Hematopoietic multipotent progenitor cell treated with erythropoietin and hydrocortisone succinate and interleukin-3 and kit ligand, for 8 days (in vitro differentiated cells): ENCODE data around the gene DDX23.
"Not testable (repeated sequence)": the region's sequence is repeated elsewhere in the genome, so short reads cannot be mapped to it uniquely, and the experiment has no call there.

Experiments
- DNase-seq: peaks from one replicate; pipeline ENCODE4 v3.0.0-alpha.2; 2015

DDX23 gene

DNA sequence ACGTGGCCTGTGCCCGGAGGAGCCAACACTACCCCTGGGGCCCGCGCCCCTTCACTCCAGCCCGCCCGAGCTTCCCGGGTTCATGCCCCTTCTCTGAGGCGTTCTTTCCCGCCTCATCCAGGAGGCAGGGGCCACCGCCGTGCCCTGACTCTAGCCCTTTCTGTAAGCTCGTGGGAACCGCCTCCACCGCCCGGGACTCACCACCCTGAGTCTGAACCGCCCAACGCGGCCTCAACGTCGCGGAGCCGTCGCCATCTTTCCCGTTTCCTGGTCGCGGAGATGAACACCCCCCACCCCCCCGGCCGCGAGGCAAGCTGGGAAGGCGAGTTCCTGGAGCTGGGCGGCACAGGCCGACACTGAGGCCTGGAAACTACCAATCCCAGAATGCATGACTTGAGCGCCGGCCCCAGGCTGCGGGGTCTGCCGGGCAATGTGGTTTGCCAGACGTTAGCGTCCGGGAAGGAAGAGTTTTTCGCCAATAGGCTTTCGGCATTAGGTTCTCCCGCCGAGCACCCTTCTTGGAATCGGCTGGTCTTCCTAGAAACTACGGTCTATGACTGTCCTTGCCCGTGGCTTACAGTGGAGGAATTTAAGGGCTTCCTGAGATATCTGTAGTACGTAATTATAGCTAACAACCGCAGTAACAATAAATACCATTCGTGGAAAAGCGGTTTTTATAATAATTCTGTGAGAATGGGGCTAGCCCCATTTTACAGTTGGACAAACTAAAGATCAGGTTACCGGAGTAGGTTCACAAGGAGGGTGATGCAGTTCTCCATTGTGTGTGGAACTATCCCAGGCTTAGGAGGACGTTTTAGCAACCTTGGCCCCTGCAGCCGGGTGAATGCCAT lies at the start of gene DDX23:
DDX23 (minus strand) TSS at position 281 of the 851 bp plus-strand sequence. CDS start 6,381 bp downstream, outside the sequence.
- DNase-seq, result peak; percentile 99

DNA sequence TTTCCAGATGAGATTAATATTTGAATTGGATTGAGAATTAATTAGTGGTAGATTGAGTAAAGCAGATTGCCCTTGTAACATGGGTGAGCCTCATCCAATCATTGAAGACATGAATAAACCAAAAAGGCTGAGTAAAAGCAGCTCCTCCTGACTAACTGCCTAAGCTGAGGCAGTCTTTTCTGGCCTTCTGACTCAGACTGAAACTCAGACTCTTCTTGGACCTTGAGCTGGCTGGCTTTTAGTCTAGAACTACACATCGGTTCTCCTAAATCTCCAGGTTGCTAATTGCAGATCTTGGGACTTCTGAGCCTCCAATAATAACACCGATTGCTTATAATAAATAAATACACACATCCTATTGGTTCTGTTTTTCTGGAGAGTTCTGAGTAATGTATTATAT lies 49.3 kb upstream of the DDX23 start:
- no peak for DNase-seq

DNA sequence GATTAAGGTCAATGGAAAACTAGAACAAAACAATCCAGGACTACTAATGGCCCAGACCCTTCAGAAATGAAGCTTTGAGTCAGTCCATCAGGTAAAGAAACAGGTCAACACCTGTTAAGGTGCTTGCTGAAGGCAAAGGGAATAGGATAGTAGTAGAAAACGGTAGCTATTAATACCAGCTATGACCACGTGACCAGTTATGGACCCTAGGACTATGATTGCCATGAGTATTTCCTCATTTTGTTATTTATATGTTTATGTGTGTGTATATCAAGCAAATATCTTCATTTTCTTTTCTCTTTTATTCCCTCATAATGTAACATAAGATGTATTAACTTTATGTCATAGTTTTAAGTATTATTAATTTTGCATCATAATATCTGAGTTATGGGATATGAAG lies 47.7 kb upstream of the DDX23 start:
- no peak for DNase-seq

- no peak for DNase-seq
Observed at GRCh38 chr12:48894271-48894670, 42.3 kb upstream of the DDX23 start.

- DNase-seq, result peak; percentile 68
Observed at GRCh38 chr12:48890657-48891418, 38.9 kb upstream of the DDX23 start.

DNA sequence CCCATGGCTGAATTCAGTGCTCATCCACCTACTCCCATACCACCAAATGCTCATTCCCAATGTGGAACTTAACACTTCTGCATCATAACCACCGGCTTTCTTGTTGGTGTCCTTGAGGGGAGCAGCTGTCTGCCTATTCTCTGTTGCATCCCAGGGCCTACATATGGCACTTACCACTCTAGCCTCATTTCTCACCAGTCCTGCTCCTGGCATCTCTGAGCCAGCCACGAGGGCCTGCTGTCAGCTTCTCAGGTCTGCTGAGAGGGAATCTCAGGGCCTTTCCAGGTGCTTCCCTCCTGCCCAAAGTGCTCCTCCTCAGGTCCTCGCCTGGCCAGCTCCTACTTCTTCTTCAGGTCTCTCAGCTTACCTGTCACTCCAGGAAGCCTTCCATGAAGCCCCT lies 37.7 kb upstream of the DDX23 start:
- DNase-seq, result no peak

- DNase-seq, result no peak
Observed at GRCh38 chr12:48883305-48884161, 31.6 kb upstream of the DDX23 start.

GRCh38 chr12:48882972-48883304 lies 31.0 kb upstream of the DDX23 start:
- no peak for DNase-seq

GRCh38 chr12:48882315-48882687 lies 30.3 kb upstream of the DDX23 start:
- DNase-seq, result no peak

DNA sequence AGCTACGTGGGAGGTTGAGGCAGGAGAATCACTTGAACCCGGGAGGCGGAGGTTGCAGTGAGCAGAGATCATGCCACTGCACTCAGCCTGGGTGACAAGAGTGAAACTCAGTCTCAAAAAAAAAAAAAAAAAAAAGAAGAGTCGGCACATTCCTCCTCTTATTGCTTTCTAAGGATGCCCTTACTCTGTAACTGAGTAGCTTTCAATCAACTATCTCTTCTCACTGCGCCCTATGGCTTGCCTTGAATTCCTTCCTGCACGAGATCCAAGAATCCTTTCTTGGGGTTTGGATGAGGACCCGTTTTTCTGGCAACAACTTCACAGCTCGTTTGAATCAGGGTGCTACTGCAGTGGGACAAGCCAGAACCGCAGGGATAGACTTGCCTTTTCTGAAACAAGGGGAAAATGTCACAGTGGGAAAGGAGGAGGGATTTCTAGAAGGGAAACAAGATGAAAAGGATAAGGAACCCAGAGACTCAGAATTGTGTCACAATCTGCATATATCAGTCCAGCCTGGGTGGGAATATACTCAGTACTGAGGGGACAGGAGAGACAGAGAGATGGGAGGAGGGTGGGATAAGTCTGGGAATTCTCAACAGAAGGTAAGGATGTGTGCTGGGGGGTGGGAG lies 29.8 kb upstream of the DDX23 start:
- no peak for DNase-seq

DNA sequence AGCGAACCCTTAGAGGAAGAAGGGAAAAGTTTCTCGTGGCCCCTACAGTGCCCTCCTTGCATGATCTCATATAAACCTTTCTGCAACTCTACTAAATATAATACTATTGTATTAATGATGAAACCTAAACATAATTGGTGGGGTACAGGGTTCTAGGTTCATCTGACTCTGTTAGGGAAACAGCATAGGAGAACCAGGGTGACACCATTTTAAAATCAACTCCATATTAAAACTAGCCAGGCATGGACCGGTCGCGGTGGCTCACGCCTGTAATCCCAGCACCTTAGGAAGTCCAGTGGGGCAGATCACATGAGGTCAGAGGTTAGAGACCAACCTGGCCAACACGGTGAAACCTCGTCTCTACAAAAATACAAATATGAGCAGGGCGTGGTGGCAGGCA lies 28.7 kb upstream of the DDX23 start:
- no peak for DNase-seq

DNA sequence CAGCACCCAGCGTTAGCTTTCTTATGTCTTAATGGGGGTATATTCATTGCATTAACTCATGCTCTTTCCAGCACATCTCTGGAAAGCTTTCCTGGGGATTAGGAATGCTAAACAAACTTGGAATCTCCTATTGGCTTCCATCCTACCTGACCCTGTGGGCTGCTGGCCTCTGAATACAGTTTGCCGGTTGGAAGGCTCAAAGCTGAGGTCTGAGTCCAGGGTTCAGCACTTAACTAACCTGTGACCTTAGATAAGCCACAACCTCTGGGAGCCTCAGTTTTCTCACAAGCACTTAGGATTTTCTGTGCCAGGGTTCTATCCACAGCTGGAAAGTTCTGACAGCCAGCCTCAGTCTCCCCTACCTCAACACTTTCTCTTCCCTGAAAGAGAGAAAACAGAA lies 26.6 kb upstream of the DDX23 start:
- DNase-seq, result no peak

- DNase-seq, result no peak
Observed at GRCh38 chr12:48875944-48876515, 24.1 kb upstream of the DDX23 start.

DNA sequence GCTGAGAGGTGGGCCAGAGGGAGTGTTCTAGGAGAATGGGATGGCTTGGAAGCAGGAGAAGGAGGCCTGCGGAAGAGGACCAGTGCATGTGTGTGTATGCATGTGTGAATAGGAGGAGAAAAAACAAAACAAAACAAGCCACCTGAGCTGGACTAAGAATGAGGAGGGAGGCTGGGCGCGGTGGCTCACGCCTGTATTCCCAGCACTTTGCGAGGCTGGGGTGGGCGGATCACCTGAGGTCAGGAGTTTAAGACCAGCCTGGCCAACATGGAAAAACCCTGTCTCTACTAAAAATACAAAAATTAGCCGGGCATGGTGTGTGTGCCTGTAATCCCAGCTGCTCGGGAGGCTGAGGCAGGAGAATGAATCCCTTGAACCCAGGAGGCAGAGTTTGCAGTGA lies 21.6 kb upstream of the DDX23 start:
- not testable (repeated sequence) for DNase-seq

DNA sequence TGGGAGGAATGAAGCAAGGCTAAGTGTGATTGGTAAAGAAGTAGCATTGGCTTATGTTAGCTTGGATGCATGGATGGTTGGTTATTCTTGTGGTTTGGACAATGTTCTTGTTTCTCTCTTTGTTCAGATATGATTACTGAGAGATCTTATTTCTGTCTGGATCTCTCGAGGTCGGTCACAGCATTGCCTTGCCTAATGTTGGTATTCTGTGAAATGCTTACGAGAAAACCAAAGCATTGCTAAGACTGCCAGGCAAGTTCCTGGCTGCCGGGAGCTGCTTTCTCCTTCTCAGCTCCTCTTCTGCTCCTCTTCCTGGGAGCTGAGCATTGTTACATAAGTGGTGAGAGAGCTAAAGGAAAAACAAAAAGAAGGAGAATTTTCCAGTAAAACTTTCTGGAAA lies 21.1 kb upstream of the DDX23 start:
- no peak for DNase-seq

GRCh38 chr12:48869191-48869590 lies 17.2 kb upstream of the DDX23 start:
- no peak for DNase-seq

DNA sequence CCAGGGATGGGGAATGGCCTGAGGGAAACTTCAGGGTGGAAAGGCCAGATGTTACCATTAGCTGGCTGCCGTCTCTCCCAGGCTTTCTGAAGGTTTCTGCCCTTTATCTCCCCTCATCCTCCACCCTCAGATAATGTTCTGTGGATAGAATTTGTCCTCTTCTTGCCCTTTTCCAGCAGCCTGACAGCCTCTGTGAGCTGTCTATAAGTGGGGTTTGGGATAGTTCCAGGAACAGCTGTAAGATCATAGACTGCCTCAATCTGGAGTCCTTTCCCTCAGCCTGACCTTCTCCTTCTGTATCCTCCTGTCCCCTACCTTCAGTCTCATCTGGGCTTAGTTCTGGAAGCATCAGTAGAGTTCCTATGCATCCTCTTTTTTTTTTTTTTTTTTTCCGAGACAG lies 16.5 kb upstream of the DDX23 start:
- no peak for DNase-seq

DNA sequence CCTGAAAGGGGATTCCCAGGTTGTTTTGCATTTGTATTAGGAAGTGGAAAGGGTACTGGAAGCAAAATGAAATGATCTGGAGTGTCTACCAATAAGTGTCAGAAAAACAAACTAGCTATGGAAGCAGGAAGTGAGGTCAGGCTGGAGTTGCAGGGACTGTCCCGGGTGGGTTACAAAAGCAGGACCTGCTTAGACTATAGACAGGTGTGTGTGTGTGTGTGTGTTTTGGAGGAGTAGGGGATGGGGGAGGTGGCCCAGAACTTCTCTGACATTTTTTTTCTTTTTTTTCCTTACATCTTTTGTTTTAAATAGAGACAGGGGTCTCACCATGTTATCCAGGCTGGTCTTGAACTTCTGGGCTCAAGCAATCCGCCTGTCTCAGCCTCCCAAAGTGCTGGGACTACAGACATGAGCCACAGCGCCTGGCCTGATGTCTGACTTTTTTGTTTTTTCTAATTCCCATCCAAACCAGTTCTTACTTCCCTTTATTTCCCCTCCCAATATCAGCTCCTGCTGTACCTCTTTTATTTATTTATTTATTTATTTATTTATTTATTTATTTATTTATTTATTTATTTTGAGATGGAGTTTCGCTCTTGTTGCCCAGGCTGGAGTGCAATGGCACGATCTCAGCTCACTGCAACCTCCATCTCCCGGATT lies 14.2 kb upstream of the DDX23 start:
- no peak for DNase-seq

GRCh38 chr12:48865281-48866051 lies 13.5 kb upstream of the DDX23 start, which contains the start of gene RND1:
TSS of gene RND1 (minus strand) at chr12:48865870. CDS start at chr12:48865767, 103 bp downstream.
- DNase-seq, result peak; percentile 93

GRCh38 chr12:48863291-48863690 lies 11.3 kb upstream of the DDX23 start:
- DNase-seq, result no peak

- no peak for DNase-seq
Observed at GRCh38 chr12:48862760-48863159, 10.8 kb upstream of the DDX23 start.
